ENCODE data around the gene BRF1.

DNA sequence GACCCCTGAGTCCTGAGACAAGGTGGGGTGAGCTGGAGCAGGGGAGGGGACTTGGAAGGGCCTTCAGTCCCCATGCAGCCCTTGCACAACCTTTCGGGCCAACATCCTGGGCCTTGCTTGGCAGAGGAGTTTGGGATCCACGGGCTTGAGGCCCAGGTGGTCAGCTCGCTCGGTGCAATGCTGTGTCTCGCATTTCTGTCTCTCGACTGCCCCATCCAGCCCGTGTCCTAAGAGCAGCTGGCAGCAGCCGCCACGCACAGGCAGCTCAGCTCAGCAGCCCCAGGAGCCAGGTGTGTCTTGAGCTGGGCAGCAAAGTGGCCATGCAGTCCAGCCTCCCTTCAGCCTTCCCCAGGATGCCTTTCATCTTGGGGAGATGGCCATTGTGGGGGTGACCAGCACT lies 24.5 kb upstream of the BRF1 start:
- TF ChIP-seq, protein P1, sequence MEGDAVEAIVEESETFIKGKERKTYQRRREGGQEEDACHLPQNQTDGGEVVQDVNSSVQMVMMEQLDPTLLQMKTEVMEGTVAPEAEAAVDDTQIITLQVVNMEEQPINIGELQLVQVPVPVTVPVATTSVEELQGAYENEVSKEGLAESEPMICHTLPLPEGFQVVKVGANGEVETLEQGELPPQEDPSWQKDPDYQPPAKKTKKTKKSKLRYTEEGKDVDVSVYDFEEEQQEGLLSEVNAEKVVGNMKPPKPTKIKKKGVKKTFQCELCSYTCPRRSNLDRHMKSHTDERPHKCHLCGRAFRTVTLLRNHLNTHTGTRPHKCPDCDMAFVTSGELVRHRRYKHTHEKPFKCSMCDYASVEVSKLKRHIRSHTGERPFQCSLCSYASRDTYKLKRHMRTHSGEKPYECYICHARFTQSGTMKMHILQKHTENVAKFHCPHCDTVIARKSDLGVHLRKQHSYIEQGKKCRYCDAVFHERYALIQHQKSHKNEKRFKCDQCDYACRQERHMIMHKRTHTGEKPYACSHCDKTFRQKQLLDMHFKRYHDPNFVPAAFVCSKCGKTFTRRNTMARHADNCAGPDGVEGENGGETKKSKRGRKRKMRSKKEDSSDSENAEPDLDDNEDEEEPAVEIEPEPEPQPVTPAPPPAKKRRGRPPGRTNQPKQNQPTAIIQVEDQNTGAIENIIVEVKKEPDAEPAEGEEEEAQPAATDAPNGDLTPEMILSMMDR (IDR thresholded peaks at IDR 0.05): no peak
- no peak for TF ChIP-seq POLR2A (IDR thresholded peaks at IDR 0.05)
- no peak for TF ChIP-seq EP300 (IDR thresholded peaks at IDR 0.05)

All from ovary (tissue), 3 donors.